ENCODE results near the gene SECISBP2L. TPM values are rescaled to one million over a fixed set of nuclear protein-coding genes. Genes with fewer than 3 reads are reported as not detected.

SECISBP2L gene
- total RNA-seq, 1 experiment from 2014 or later = 24.7 TPM

DNA sequence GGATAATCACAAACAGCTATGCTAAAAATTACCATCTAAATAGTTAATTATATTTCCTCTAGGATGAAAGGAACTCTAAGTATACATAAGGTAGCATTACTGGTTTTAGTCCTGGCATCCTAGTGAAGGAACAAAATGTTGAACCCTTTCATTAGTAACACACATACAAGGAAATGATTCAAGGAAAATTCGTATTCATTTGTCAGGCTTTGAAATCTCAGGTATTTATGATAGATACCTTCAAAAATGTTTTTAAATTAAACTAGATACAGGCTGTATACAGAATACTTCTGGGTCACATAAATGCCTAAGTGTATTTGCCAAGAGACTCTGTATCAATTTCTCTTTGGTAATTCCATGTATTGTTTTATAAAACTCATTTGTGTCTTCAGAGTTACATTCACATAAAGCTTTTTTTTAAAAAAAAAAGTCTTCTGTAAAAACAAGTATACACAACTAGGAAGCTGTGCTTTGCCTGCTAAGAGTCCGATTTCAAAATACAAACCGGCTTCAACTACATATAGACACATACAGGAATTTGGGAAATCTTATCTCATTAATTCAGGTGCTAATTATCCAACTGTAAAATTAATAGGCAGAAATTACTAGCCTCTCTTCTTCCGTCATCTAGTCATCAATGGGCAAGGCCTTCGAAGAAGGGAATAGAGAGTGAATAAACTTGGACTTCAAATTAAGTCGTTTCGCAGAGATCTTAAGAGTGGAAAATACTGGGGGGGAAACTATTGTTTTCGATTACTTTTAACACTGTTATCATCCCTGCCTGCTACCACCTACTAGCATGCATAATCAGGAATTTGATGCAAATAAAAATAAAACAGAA lies 1.3 kb downstream of the SECISBP2L start:
- H4K20me1 ChIP-seq (ENCODE audit: control insufficient read depth, insufficient read depth, insufficient read length) = no peaks in the 10 kb centered on the region
- H4K8ac ChIP-seq (replicated peaks; ENCODE audit: insufficient read length, low read depth, low read length) = no peak overlapping the region
- no peaks in the 10 kb centered on the region for H3K23me2 ChIP-seq (ENCODE audit: insufficient read length, low read depth, low read length, poor library complexity, severe bottlenecking)
- H3K14ac ChIP-seq (ENCODE audit: insufficient read depth, low read length) = no peak overlapping the region
- Mint-ChIP-seq H3K27me3 (ENCODE audit: low read depth) (no peaks in the 10 kb centered on the region), H3K4me1 (peaks cover 14 to 17% of the 10 kb centered on the region in 2 experiments), H3K9me3 (no peaks in the 10 kb centered on the region), H3K27ac (peak overlapping the region; percentile 93 to 99 (median 98); a peak in 4 of 7 replicates), H3K4me3 (peak overlapping the region; percentile 93 to 99), H3K36me3 (ENCODE audit: insufficient read depth in 1 of 3, low read depth in 3 of 3) (no peaks in the 10 kb centered on the region; a peak in 1 of 7 replicates)
- peak overlapping the region; percentile 63 for H3K4me2 ChIP-seq (ENCODE audit: insufficient read depth, insufficient read length, low read length)
- no peak overlapping the region for H2AFZ ChIP-seq (ENCODE audit: low read length)
- no peak overlapping the region for H2BK15ac ChIP-seq (ENCODE audit: low read depth, low read length)
- H2BK12ac ChIP-seq (ENCODE audit: insufficient read length, low read depth, low read length) = no peak overlapping the region
- peaks cover 2% of the 10 kb centered on the region for H3K79me1 ChIP-seq (ENCODE audit: insufficient read depth, low read depth, low read length, poor library complexity, severe bottlenecking)
- H3K23ac ChIP-seq (ENCODE audit: insufficient read length, low read depth, low read length) = no peak overlapping the region
- no peak overlapping the region for H2BK20ac ChIP-seq (ENCODE audit: low read depth, low read length, poor library complexity, severe bottlenecking)
- peaks cover 5% of the 10 kb centered on the region; the same call in 1 of the 2 replicates for H3K79me2 ChIP-seq (ENCODE audit: insufficient read depth, low read length)
- no peak overlapping the region for H3T11ph ChIP-seq (ENCODE audit: low read length)
- H3K27ac ChIP-seq (ENCODE audit: insufficient read length, low read depth, low read length) = no peak overlapping the region
- H3K9ac ChIP-seq (ENCODE audit: extremely low read depth, insufficient read length, low read length) = peak overlapping the region; percentile 67
- no peak overlapping the region for H4K5ac ChIP-seq (ENCODE audit: insufficient read length, low read depth, low read length)
- H3K4me1 ChIP-seq (ENCODE audit: insufficient read depth, low read length) = no peaks in the 10 kb centered on the region
- TF ChIP-seq, protein P1, sequence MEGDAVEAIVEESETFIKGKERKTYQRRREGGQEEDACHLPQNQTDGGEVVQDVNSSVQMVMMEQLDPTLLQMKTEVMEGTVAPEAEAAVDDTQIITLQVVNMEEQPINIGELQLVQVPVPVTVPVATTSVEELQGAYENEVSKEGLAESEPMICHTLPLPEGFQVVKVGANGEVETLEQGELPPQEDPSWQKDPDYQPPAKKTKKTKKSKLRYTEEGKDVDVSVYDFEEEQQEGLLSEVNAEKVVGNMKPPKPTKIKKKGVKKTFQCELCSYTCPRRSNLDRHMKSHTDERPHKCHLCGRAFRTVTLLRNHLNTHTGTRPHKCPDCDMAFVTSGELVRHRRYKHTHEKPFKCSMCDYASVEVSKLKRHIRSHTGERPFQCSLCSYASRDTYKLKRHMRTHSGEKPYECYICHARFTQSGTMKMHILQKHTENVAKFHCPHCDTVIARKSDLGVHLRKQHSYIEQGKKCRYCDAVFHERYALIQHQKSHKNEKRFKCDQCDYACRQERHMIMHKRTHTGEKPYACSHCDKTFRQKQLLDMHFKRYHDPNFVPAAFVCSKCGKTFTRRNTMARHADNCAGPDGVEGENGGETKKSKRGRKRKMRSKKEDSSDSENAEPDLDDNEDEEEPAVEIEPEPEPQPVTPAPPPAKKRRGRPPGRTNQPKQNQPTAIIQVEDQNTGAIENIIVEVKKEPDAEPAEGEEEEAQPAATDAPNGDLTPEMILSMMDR (conservative IDR thresholded peaks at IDR 0.05) = no peak
- no peaks in the 10 kb centered on the region for H3K27me3 ChIP-seq (ENCODE audit: insufficient read depth, low read length)
- H3K18ac ChIP-seq (ENCODE audit: insufficient read length, low read depth, low read length) = no peak overlapping the region
- no peak overlapping the region for H4K91ac ChIP-seq (ENCODE audit: insufficient read length, low read depth, low read length)
- H2AK5ac ChIP-seq (ENCODE audit: insufficient read length, low read length) = no peak overlapping the region
- H3K4ac ChIP-seq (ENCODE audit: low read depth, low read length) = no peak overlapping the region
- H2BK120ac ChIP-seq (ENCODE audit: low read depth, low read length, poor library complexity, severe bottlenecking) = no peak overlapping the region
- no peak overlapping the region for H3K56ac ChIP-seq (ENCODE audit: insufficient read length, low read depth, low read length)
- no peaks in the 10 kb centered on the region for H3K9me3 ChIP-seq (ENCODE audit: control insufficient read depth, low read depth, low read length)
- no CpG with 5 or more reads among the region's 8 CpGs for WGBS (ENCODE audit: extremely low coverage, insufficient read length, low lambda C conversion rate)
- H2BK5ac ChIP-seq (ENCODE audit: insufficient read length, low read length) = no peak overlapping the region
- no peak for DNase-seq

Measured in H9 (cell line).